ENCODE data around the gene CDIP1. TPM values are rescaled to one million over a fixed set of nuclear protein-coding genes. Genes with fewer than 3 reads are reported as not detected.

The CDIP1 gene
- total and polyA plus RNA-seq, 2 experiments from 2014 or later, result 39.2 to 57.6 TPM

GRCh38 chr16:4523686-4524085, 14.9 kb downstream of the CDIP1 start:
- no peaks in the 10 kb centered on the region for H3K9me2 ChIP-seq (ENCODE audit: insufficient read depth)
- H4K20me1 ChIP-seq (replicated peaks; ENCODE audit: insufficient read depth), result no peaks in the 10 kb centered on the region; the same call in 1 of the 2 replicates
- H3K4me3 ChIP-seq, result no peak overlapping the region
- H2AFZ ChIP-seq, result no peak overlapping the region
- no peaks in the 10 kb centered on the region for H3K27me3 ChIP-seq (ENCODE audit: insufficient read depth)
- no peak overlapping the region for H3K4me2 ChIP-seq
- H3K27ac Mint-ChIP-seq, result no peak overlapping the region
- peaks cover 49% of the 10 kb centered on the region for H3K4me1 Mint-ChIP-seq
- peak overlapping the region; percentile 45; the same call in 1 of the 2 replicates for H3K27ac ChIP-seq (ENCODE audit: low read depth)
- TF ChIP-seq, protein P1, sequence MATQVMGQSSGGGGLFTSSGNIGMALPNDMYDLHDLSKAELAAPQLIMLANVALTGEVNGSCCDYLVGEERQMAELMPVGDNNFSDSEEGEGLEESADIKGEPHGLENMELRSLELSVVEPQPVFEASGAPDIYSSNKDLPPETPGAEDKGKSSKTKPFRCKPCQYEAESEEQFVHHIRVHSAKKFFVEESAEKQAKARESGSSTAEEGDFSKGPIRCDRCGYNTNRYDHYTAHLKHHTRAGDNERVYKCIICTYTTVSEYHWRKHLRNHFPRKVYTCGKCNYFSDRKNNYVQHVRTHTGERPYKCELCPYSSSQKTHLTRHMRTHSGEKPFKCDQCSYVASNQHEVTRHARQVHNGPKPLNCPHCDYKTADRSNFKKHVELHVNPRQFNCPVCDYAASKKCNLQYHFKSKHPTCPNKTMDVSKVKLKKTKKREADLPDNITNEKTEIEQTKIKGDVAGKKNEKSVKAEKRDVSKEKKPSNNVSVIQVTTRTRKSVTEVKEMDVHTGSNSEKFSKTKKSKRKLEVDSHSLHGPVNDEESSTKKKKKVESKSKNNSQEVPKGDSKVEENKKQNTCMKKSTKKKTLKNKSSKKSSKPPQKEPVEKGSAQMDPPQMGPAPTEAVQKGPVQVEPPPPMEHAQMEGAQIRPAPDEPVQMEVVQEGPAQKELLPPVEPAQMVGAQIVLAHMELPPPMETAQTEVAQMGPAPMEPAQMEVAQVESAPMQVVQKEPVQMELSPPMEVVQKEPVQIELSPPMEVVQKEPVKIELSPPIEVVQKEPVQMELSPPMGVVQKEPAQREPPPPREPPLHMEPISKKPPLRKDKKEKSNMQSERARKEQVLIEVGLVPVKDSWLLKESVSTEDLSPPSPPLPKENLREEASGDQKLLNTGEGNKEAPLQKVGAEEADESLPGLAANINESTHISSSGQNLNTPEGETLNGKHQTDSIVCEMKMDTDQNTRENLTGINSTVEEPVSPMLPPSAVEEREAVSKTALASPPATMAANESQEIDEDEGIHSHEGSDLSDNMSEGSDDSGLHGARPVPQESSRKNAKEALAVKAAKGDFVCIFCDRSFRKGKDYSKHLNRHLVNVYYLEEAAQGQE (IDR thresholded peaks at IDR 0.05; ENCODE audit: unreplicated experiment), result no peak
- no peak for TF ChIP-seq JUNB (IDR thresholded peaks at IDR 0.05; ENCODE audit: unreplicated experiment)
- TF ChIP-seq NANOG (IDR thresholded peaks at IDR 0.05; ENCODE audit: borderline replicate concordance), result no peak
- TF ChIP-seq, protein P2, sequence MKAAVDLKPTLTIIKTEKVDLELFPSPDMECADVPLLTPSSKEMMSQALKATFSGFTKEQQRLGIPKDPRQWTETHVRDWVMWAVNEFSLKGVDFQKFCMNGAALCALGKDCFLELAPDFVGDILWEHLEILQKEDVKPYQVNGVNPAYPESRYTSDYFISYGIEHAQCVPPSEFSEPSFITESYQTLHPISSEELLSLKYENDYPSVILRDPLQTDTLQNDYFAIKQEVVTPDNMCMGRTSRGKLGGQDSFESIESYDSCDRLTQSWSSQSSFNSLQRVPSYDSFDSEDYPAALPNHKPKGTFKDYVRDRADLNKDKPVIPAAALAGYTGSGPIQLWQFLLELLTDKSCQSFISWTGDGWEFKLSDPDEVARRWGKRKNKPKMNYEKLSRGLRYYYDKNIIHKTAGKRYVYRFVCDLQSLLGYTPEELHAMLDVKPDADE (IDR thresholded peaks at IDR 0.05), result no peak
- TF ChIP-seq CTCF (conservative IDR thresholded peaks at IDR 0.05; ENCODE audit: low read depth in 2 of 2), result no peak
- no peak for TF ChIP-seq EZH2 (IDR thresholded peaks at IDR 0.05; ENCODE audit: low read depth, unreplicated experiment)
- no peak for TF ChIP-seq STAT1 (IDR thresholded peaks at IDR 0.05; ENCODE audit: unreplicated experiment)
- TF ChIP-seq ZNF114 (CRISPR knock-in tag; IDR thresholded peaks at IDR 0.05), result no peak
- TF ChIP-seq, protein P3, sequence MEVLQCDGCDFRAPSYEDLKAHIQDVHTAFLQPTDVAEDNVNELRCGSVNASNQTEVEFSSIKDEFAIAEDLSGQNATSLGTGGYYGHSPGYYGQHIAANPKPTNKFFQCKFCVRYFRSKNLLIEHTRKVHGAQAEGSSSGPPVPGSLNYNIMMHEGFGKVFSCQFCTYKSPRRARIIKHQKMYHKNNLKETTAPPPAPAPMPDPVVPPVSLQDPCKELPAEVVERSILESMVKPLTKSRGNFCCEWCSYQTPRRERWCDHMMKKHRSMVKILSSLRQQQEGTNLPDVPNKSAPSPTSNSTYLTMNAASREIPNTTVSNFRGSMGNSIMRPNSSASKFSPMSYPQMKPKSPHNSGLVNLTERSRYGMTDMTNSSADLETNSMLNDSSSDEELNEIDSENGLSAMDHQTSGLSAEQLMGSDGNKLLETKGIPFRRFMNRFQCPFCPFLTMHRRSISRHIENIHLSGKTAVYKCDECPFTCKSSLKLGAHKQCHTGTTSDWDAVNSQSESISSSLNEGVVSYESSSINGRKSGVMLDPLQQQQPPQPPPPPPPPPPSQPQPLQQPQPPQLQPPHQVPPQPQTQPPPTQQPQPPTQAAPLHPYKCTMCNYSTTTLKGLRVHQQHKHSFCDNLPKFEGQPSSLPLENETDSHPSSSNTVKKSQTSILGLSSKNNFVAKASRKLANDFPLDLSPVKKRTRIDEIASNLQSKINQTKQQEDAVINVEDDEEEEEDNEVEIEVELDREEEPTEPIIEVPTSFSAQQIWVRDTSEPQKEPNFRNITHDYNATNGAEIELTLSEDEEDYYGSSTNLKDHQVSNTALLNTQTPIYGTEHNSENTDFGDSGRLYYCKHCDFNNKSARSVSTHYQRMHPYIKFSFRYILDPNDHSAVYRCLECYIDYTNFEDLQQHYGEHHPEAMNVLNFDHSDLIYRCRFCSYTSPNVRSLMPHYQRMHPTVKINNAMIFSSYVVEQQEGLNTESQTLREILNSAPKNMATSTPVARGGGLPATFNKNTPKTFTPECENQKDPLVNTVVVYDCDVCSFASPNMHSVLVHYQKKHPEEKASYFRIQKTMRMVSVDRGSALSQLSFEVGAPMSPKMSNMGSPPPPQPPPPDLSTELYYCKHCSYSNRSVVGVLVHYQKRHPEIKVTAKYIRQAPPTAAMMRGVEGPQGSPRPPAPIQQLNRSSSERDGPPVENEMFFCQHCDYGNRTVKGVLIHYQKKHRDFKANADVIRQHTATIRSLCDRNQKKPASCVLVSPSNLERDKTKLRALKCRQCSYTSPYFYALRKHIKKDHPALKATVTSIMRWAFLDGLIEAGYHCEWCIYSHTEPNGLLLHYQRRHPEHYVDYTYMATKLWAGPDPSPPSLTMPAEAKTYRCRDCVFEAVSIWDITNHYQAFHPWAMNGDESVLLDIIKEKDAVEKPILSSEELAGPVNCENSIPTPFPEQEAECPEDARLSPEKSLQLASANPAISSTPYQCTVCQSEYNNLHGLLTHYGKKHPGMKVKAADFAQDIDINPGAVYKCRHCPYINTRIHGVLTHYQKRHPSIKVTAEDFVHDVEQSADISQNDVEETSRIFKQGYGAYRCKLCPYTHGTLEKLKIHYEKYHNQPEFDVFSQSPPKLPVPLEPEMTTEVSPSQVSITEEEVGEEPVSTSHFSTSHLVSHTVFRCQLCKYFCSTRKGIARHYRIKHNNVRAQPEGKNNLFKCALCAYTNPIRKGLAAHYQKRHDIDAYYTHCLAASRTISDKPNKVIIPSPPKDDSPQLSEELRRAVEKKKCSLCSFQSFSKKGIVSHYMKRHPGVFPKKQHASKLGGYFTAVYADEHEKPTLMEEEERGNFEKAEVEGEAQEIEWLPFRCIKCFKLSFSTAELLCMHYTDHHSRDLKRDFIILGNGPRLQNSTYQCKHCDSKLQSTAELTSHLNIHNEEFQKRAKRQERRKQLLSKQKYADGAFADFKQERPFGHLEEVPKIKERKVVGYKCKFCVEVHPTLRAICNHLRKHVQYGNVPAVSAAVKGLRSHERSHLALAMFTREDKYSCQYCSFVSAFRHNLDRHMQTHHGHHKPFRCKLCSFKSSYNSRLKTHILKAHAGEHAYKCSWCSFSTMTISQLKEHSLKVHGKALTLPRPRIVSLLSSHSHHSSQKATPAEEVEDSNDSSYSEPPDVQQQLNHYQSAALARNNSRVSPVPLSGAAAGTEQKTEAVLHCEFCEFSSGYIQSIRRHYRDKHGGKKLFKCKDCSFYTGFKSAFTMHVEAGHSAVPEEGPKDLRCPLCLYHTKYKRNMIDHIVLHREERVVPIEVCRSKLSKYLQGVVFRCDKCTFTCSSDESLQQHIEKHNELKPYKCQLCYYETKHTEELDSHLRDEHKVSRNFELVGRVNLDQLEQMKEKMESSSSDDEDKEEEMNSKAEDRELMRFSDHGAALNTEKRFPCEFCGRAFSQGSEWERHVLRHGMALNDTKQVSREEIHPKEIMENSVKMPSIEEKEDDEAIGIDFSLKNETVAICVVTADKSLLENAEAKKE (CRISPR knock-in tag; IDR thresholded peaks at IDR 0.05), result no peak
- no peak for TF ChIP-seq CREB1 (CRISPR knock-in tag; IDR thresholded peaks at IDR 0.05; ENCODE audit: low read depth)
- no peak for TF ChIP-seq ZNF331 (CRISPR knock-in tag; IDR thresholded peaks at IDR 0.05; ENCODE audit: low read depth)
- no peak for TF ChIP-seq EZH2phosphoT487 (IDR thresholded peaks at IDR 0.05; ENCODE audit: unreplicated experiment)
- TF ChIP-seq POLR2AphosphoS5 (IDR thresholded peaks at IDR 0.05; ENCODE audit: low read depth), result no peak
- DNase-seq (ENCODE audit: low spot score) (no peak), ATAC-seq (no peak)
- no peak overlapping the region; the same call in 2 of the 3 replicates for H3K4me3 Mint-ChIP-seq
- peaks cover 33% of the 10 kb centered on the region for H3K4me1 ChIP-seq (ENCODE audit: insufficient read depth)
- peaks cover 11% of the 10 kb centered on the region; the same call in 2 of the 3 replicates for H3K36me3 Mint-ChIP-seq (ENCODE audit: low read depth)
- H3K79me2 ChIP-seq (replicated peaks; ENCODE audit: insufficient read depth), result peaks cover 51% of the 10 kb centered on the region
- no peaks in the 10 kb centered on the region for H3K9me3 Mint-ChIP-seq
- no peaks in the 10 kb centered on the region for H3K36me3 ChIP-seq (ENCODE audit: insufficient read depth)
- H3K27me3 Mint-ChIP-seq (ENCODE audit: insufficient read depth, low read depth, poor library complexity), result peaks cover 5% of the 10 kb centered on the region
- H3F3A ChIP-seq (replicated peaks; ENCODE audit: low read depth), result peaks cover 9% of the 10 kb centered on the region; the same call in 1 of the 2 replicates
